ENCODE measurements around the gene FEM1B.

- TF ChIP-seq, protein P1, sequence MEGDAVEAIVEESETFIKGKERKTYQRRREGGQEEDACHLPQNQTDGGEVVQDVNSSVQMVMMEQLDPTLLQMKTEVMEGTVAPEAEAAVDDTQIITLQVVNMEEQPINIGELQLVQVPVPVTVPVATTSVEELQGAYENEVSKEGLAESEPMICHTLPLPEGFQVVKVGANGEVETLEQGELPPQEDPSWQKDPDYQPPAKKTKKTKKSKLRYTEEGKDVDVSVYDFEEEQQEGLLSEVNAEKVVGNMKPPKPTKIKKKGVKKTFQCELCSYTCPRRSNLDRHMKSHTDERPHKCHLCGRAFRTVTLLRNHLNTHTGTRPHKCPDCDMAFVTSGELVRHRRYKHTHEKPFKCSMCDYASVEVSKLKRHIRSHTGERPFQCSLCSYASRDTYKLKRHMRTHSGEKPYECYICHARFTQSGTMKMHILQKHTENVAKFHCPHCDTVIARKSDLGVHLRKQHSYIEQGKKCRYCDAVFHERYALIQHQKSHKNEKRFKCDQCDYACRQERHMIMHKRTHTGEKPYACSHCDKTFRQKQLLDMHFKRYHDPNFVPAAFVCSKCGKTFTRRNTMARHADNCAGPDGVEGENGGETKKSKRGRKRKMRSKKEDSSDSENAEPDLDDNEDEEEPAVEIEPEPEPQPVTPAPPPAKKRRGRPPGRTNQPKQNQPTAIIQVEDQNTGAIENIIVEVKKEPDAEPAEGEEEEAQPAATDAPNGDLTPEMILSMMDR (conservative IDR thresholded peaks at IDR 0.05; ENCODE audit: low read depth, low read length), result no peak
- TF ChIP-seq EZH2 (IDR thresholded peaks at IDR 0.05; ENCODE audit: borderline replicate concordance, low read depth, low read length, poor library complexity, severe bottlenecking), result no peak
These were observed 63.5 kb downstream of the FEM1B start for GRCh38 chr15:68340726-68341671.

Measured in A673 (cell line).